ENCODE measurements around the gene POU4F1. TPM values are rescaled to one million over a fixed set of nuclear protein-coding genes. Genes with fewer than 3 reads are reported as not detected.

The POU4F1 gene
- total and polyA plus RNA-seq, 8 donors = 0.08 TPM; not detected in 7

DNA sequence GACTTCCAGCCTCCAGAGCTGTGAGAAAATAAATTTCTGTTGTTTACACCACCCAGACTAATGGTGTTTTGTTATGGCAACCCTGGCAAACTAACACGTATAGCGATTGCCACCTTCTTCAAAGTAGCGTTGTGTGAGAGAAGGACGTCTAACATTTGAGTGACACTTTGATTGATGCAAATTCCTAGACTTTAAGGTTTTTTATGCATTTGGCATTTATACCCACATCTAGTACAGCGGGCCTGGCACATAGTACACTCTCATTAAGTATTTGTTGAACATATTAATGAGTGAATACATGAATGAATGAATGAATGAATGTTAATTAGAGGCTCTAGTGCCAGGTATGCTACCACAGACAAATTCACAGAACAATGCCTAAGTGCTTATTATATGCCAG lies 36.7 kb downstream of the POU4F1 start:
- no peaks in the 10 kb centered on the region for H3K9me3 ChIP-seq
- no peak overlapping the region for H3K4me3 ChIP-seq
- H3K27ac ChIP-seq = no peak overlapping the region
- TF ChIP-seq, protein P1, sequence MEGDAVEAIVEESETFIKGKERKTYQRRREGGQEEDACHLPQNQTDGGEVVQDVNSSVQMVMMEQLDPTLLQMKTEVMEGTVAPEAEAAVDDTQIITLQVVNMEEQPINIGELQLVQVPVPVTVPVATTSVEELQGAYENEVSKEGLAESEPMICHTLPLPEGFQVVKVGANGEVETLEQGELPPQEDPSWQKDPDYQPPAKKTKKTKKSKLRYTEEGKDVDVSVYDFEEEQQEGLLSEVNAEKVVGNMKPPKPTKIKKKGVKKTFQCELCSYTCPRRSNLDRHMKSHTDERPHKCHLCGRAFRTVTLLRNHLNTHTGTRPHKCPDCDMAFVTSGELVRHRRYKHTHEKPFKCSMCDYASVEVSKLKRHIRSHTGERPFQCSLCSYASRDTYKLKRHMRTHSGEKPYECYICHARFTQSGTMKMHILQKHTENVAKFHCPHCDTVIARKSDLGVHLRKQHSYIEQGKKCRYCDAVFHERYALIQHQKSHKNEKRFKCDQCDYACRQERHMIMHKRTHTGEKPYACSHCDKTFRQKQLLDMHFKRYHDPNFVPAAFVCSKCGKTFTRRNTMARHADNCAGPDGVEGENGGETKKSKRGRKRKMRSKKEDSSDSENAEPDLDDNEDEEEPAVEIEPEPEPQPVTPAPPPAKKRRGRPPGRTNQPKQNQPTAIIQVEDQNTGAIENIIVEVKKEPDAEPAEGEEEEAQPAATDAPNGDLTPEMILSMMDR (IDR thresholded peaks at IDR 0.05) = no peak
- TF ChIP-seq POLR2A (IDR thresholded peaks at IDR 0.05) (no peak), POLR2AphosphoS5 (IDR thresholded peaks at IDR 0.05) (no peak)
- intact Hi-C loops (cut with DNase I; ENCODE audit: low total_unique reads) = no loop called here
- no peaks in the 10 kb centered on the region for H3K36me3 ChIP-seq
- DNase-seq = no peak
- H3K27me3 ChIP-seq = peaks cover 0 to 11% (median 0%) of the 10 kb centered on the region in 3 donors
- no peaks in the 10 kb centered on the region for H3K4me1 ChIP-seq
- 76 to 87% (median 78%) methylated on average over 5 of the region's 5 CpGs for WGBS, 5 donors

DNA sequence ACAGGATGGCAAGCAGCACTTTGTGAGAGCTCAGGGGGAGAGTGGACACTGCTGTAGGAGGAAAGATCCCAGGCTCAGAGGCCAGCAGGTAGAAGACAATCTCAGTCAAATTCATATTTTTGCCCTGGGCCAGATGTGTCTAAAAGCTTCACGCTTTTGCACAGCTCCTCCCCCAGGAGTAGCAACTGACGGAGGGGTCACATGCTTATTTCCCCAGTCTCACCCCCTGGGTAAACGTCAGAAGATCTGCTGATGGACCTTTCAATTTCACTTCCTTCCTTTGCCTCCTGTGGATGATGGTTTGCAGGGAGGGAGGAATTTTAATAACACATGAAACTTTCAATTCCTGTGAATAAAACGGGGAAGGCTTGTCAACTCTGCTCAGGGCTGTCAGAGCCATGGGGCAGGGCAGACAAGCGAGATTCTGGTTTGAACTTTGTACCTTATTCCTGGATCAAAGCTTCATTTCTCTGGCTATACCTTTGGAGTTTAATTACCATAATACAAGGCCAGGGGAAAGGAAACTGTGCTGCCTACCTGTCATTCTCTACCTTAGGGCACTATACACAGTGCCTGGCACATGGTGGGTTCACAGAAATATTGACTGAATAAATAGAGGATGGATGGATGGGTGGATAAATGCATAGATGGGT lies 41.0 kb downstream of the POU4F1 start:
- no peaks in the 10 kb centered on the region for H3K4me1 ChIP-seq
- 30 to 52% (median 33%) methylated on average over 5 of the region's 5 CpGs for WGBS, 5 donors
- intact Hi-C loops (cut with DNase I; ENCODE audit: low total_unique reads) = no loop called here

More for the DNA sequence above, 41.0 kb downstream of the POU4F1 start:
- H3K27me3 ChIP-seq = peaks cover 0 to 3% (median 0%) of the 10 kb centered on the region in 3 donors
- H3K4me3 ChIP-seq = no peak overlapping the region
- H3K36me3 ChIP-seq = no peaks in the 10 kb centered on the region
- TF ChIP-seq POLR2A (IDR thresholded peaks at IDR 0.05) (no peak), EP300 (IDR thresholded peaks at IDR 0.05) (no peak), POLR2AphosphoS5 (IDR thresholded peaks at IDR 0.05) (no peak)
- TF ChIP-seq, protein P1 (IDR thresholded peaks at IDR 0.05) = no peak
- DNase-seq = no peak
- no peaks in the 10 kb centered on the region for H3K9me3 ChIP-seq
- H3K27ac ChIP-seq = no peak overlapping the region

Other genes with a start within 250 kb of the POU4F1 start
- gene OBI1, start 55.6 kb upstream of the POU4F1 start, total RNA-seq = 10 to 100 TPM in 3 of 5 donors, 1 to 10 TPM in 2; 1.4 to 17.0 (median 13.8) TPM
- 1 to 10 TPM; 2.1 to 4.4 (median 2.6) TPM for gene OBI1, start 55.6 kb upstream of the POU4F1 start, polyA plus RNA-seq